PC-3 (cell line): ENCODE results near the gene PSMD6. TPM values are rescaled to one million over a fixed set of nuclear protein-coding genes. Genes with fewer than 3 reads are reported as not detected.
A peak's percentile ranks its signal among the peaks of the same experiment; 100 is the strongest.

Experiments
- ATAC-seq: fragments of 200-7000 bp; cut with Tn5 transposase; 2 replicates; pipeline ENCODE4 v1.9.1; 2020; ENCODE audit warnings: mild to moderate bottlenecking, moderate library complexity
- BruUV-seq: library from RNA; stranded (reverse); fragments of 400-500 nt; replicated peaks from 2 replicates; lab custom pipeline; 2021; lab: Mats Ljungman, UMichigan
- CTCF ChIA-PET: fragments of 300-600 bp; sonication (Branson Sonifier 250); formaldehyde crosslinking; loops from one replicate; lab custom pipeline; 2022; ENCODE audit warnings: antibody characterized with exemption; lab: Charles Lee
- POLR2A ChIA-PET: fragments of 300-600 bp; sonication (Branson Sonifier 250); formaldehyde crosslinking; loops from one replicate; lab custom pipeline; 2022; ENCODE audit warnings: antibody characterized with exemption; ENCODE audit not compliant: unreplicated experiment; lab: Charles Lee
- DNase-seq: peaks from one replicate; pipeline ENCODE4 v3.0.0-alpha.2; 2015
- H2AFZ ChIP-seq: fragments of 300-600 bp; sonication (generic); 2 replicates; pipeline ENCODE4 v1.6.0; 2016; ENCODE audit warnings: antibody characterized with exemption, low read length
- H3F3A ChIP-seq: fragments of 300-600 bp; sonication (generic); one replicate; pipeline ENCODE4 v1.6.0; 2017; ENCODE audit warnings: antibody characterized with exemption, low read length, control low read depth, mild to moderate bottlenecking; ENCODE audit not compliant: unreplicated experiment
- H3K27ac ChIP-seq: fragments of 300-600 bp; sonication (generic); 2 replicates; pipeline ENCODE4 v1.5.1; 2016; ENCODE audit warnings: mild to moderate bottlenecking, low read length
- H3K27me3 ChIP-seq: fragments of 300-600 bp; sonication (generic); 2 replicates; pipeline ENCODE4 v1.6.1; 2016; ENCODE audit warnings: low read length, mixed read lengths
- H3K36me3 ChIP-seq: fragments of 300-600 bp; sonication (generic); 2 replicates; pipeline ENCODE4 v1.6.1; 2016; ENCODE audit warnings: low read depth, mixed run types, low read length, mixed read lengths
- H3K4me1 ChIP-seq: fragments of 300-600 bp; sonication (generic); 2 replicates; pipeline ENCODE4 v1.5.1; 2016; ENCODE audit warnings: low read length; ENCODE audit not compliant: insufficient read depth
- H3K4me2 ChIP-seq: fragments of 300-600 bp; sonication (generic); 2 replicates; pipeline ENCODE4 v1.6.0; 2016; ENCODE audit warnings: low read length
- H3K4me3 ChIP-seq: fragments of 300-600 bp; sonication (generic); 2 replicates; pipeline ENCODE4 v1.5.1; 2016; ENCODE audit warnings: mild to moderate bottlenecking, low read length, mixed read lengths
- H3K79me2 ChIP-seq: fragments of 300-600 bp; sonication (generic); 2 replicates; pipeline ENCODE4 v1.6.1; 2017; ENCODE audit warnings: low read length, mixed read lengths
- H3K9ac ChIP-seq: fragments of 300-600 bp; sonication (generic); 2 replicates; pipeline ENCODE4 v1.6.0; 2016; ENCODE audit warnings: mild to moderate bottlenecking, low read length
- H3K9me2 ChIP-seq: fragments of 300-600 bp; sonication (generic); replicated peaks from 2 replicates; pipeline ENCODE4 v1.6.1; 2016; ENCODE audit warnings: mixed run types, low read length, mixed read lengths
- H3K9me3 ChIP-seq: fragments of 300-600 bp; sonication (generic); 2 replicates; pipeline ENCODE4 v1.6.1; 2016; ENCODE audit warnings: low read length, mixed read lengths
- H4K20me1 ChIP-seq: fragments of 300-600 bp; sonication (generic); 2 replicates; pipeline ENCODE4 v1.6.1; 2016; ENCODE audit warnings: low read length, mixed read lengths
- EZH2 ChIP-seq: fragments of 300-600 bp; sonication (generic); IDR thresholded peaks from one replicate; pipeline ENCODE4 v1.6.1; 2017; ENCODE audit warnings: antibody characterized with exemption, mild to moderate bottlenecking, low read length; ENCODE audit not compliant: unreplicated experiment
- EZH2phosphoT487 ChIP-seq: fragments of 300-600 bp; sonication (generic); IDR thresholded peaks from 2 replicates; pipeline ENCODE4 v1.6.1; 2018; ENCODE audit warnings: mild to moderate bottlenecking, antibody characterized with exemption, low read length, borderline replicate concordance
- intact Hi-C: fragments of 100-400 bp; cut with micrococcal nuclease; formaldehyde crosslinking; loops from 2 replicates; pipeline ENCODE4 v1.9.0; 2023
- total RNA-seq: library from RNA; depleted of rRNA; stranded (reverse); fragments of >200 nt; gene quantifications from 2 replicates; pipeline ENCODE4 v1.2.3, GENCODE V29; 2014; rRNA removed
- TF ChIP-seq, protein P1 (sequence below): fragments of 300-600 bp; sonication (generic); conservative IDR thresholded peaks from 2 replicates; pipeline ENCODE4 v1.5.1; 2017; ENCODE audit warnings: antibody characterized with exemption, low read depth, mild to moderate bottlenecking, low read length

Gene PSMD6
- total RNA-seq, 1 experiment from 2014 or later = 80.7 TPM

- Histone ChIP-seq H2AFZ (no peak overlapping the region), H3K9ac (no peak overlapping the region), H3K9me3 (no peaks in the 10 kb centered on the region), H3K9me2 (no peaks in the 10 kb centered on the region), H3K27ac (no peak overlapping the region), H3K36me3 (no peaks in the 10 kb centered on the region), H3K4me1 (peaks cover 7% of the 10 kb centered on the region), H4K20me1 (no peaks in the 10 kb centered on the region), H3F3A (no peaks in the 10 kb centered on the region), H3K4me3 (no peak overlapping the region), H3K79me2 (no peaks in the 10 kb centered on the region), H3K27me3 (no peaks in the 10 kb centered on the region), H3K4me2 (no peak overlapping the region)
- ChIA-PET CTCF (no interaction called here), POLR2A (no interaction called here)
- no peak for TF ChIP-seq EZH2
- no peak for TF ChIP-seq EZH2phosphoT487
- TF ChIP-seq, protein P1, sequence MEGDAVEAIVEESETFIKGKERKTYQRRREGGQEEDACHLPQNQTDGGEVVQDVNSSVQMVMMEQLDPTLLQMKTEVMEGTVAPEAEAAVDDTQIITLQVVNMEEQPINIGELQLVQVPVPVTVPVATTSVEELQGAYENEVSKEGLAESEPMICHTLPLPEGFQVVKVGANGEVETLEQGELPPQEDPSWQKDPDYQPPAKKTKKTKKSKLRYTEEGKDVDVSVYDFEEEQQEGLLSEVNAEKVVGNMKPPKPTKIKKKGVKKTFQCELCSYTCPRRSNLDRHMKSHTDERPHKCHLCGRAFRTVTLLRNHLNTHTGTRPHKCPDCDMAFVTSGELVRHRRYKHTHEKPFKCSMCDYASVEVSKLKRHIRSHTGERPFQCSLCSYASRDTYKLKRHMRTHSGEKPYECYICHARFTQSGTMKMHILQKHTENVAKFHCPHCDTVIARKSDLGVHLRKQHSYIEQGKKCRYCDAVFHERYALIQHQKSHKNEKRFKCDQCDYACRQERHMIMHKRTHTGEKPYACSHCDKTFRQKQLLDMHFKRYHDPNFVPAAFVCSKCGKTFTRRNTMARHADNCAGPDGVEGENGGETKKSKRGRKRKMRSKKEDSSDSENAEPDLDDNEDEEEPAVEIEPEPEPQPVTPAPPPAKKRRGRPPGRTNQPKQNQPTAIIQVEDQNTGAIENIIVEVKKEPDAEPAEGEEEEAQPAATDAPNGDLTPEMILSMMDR = no peak
- no TSS peak for BruUV-seq
- DNase-seq = no peak
- intact Hi-C loops = loop anchor here (10.0 kb wide), 1 partner anchor 49 kb away; the partner anchor contains the start of gene SCAANT1
- ATAC-seq = no peak
These were observed 59.8 kb downstream of the PSMD6 start for GRCh38 chr3:63963496-63963895.

DNA sequence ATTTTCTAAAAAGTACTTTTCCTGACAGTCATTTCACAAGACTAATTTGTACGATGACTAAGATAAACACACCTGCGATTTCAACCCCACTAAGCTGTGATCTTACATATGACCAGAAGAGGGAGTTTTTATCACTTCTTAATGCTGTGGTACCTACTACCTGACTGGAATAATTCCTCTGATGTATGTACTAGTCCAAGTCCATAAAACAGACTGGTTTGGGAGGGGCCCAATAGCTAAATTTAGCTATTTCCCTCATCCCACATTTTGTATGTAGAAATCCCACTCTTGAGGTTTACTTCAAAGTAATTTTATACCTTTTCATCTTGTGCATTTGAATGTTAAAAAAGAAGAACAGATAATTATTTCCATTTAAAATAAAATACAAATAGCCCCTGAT lies 61.4 kb downstream of the PSMD6 start:
- POLR2A ChIA-PET = no interaction called here
- CTCF ChIA-PET = interaction anchor here (0.7 to 0.8 kb wide), 2 partner anchors 31 to 137 kb away, joined by 4 read pairs; no protein-coding TSS in a partner anchor
- Histone ChIP-seq H3K4me3 (no peak overlapping the region), H3K9ac (no peak overlapping the region), H3K36me3 (no peaks in the 10 kb centered on the region), H3K4me1 (peaks cover 4% of the 10 kb centered on the region; the same call in 1 of the 2 replicates), H3K4me2 (no peak overlapping the region), H3K9me2 (no peaks in the 10 kb centered on the region), H2AFZ (no peak overlapping the region), H3K79me2 (no peaks in the 10 kb centered on the region), H3K27ac (no peak overlapping the region), H3F3A (no peaks in the 10 kb centered on the region), H3K27me3 (no peaks in the 10 kb centered on the region), H3K9me3 (no peaks in the 10 kb centered on the region), H4K20me1 (no peaks in the 10 kb centered on the region)
- DNase-seq (peak; percentile 54), ATAC-seq (peak; percentile 63)
- intact Hi-C loops = loop anchor here (10.0 kb wide), 1 partner anchor 47 kb away; the partner anchor contains the start of gene SCAANT1
- TF ChIP-seq EZH2 (no peak), EZH2phosphoT487 (no peak)
- TF ChIP-seq, protein P1 = peak; percentile 48; the same call in 1 of the 2 replicates
- no TSS peak for BruUV-seq

Other genes with a start within 250 kb of the PSMD6 start
- gene C3orf49, start 204.2 kb downstream of the PSMD6 start, total RNA-seq = not detected in 2 replicates
- gene THOC7, start 159.7 kb downstream of the PSMD6 start, total RNA-seq = 26.7 and 41.8 TPM in 2 replicates
- 3.6 and 6.3 TPM in 2 replicates for gene ATXN7, start 159.6 kb downstream of the PSMD6 start, total RNA-seq
- gene SCAANT1, start 111.1 kb downstream of the PSMD6 start, total RNA-seq = not detected in 2 replicates
- gene PRICKLE2, start 202.0 kb upstream of the PSMD6 start, total RNA-seq = 0.46 and 1.8 TPM in 2 replicates